HG02623 (cell line): ENCODE results near the gene GGA1.
"Not testable (repeated sequence)": the region's sequence is repeated elsewhere in the genome, so short reads cannot be mapped to it uniquely, and the experiment has no call there.

ENCODE experiments used
- ATAC-seq: cut with Tn5 transposase; IDR thresholded peaks from one replicate; pipeline ENCODE4 v1.9.1; 2021; ENCODE audit warnings: moderate library complexity; ENCODE audit not compliant: unreplicated experiment

GGA1 gene

DNA sequence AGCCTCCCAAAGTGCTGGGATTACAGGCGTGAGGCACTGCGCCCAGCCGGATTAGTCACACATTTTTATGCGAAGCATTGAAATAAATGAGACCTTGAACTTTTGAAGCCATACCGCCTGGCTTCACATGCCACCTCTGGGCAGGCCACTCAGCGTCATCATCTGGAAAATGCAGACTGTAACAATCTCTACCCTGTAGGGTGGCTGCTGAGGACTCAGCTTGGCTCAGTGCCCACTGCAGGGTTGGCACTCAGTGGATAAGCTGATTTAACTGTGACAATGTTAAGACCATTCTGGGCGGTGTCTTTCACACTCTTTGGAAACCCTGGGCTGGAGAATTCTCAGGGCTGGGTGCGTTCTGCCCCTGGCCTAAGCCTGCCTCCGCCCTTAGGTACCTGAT, 39.3 kb downstream of the GGA1 start:
- no peak for ATAC-seq

DNA sequence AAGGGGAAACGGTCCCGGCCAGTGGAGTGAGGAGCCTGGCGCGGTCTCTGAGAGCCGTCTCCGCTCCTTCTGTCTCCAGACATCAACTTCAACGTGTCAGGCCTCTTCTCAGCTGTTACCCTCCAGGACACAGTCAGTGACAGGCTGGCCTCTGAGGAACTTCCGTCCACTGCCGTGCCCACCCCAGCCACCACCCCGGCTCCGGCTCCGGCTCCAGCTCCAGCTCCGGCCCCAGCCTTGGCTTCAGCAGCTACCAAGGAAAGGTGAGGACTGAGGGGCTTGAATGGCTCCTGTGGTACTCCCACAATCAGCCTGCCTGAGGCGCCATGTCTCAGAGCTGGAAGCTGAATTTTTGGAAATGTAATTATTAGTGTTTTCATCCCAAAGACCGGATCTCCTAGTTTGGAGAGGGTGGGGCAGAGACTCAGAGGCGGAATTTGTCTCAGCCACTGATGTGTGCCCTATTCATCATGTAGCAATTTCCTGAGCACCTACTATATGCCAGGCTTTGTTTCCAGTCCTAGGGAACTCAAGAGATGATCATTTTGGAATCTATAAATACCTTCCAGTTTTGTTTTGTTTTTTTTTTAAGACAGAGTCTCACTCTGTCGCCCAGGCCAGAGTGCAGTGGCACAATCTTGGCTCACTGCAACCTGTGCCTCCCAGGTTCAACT, 42.0 kb downstream of the GGA1 start:
- ATAC-seq, result no peak

DNA sequence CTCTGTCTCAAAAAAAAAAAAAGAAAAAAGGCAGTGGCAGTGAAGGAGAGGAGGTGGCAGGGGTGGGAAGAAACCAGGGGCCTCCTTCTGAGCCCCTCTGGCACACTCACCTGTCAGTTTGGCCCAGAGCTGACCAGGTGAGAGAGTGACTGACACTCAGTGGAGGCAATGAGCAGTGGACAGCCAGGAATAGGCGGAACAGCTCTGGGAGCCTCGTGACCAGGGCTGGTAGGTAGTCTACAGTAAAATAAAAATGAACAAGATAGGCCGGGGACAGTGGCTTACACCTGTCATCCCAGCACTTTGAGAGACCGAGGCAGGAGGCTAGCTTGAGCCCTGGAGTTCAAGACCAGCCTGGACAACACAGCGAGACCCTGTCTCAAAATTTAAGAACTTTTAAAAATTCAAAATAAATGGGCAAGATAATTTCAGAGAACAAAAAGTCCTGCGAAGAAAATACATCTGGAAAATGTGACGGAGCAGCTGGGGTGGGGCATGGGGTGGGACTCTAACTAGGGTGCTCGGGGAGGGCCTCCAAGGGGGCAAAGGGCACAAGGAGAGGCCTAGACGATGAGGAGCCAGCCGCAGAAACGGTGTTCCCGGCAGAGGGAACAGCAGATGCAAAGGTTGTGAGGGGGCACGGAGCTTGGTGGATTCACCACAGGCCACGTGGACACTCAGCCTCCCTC, 46.1 kb downstream of the GGA1 start:
- ATAC-seq, result no peak

DNA sequence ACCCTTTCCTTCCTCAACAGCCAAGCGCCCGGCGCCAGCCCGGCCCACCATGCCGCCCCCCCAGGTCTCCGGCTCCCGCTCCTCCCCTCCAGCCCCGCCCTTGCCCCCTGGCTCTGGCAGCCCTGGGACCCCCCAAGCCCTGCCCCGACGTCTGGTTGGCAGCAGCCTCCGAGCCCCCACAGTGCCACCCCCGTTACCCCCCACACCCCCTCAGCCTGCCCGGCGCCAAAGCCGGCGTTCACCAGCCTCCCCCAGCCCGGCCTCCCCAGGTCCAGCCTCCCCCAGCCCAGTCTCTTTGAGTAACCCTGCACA, 46.6 kb downstream of the GGA1 start:
- no peak for ATAC-seq

GRCh38 chr22:37656583-37656982, 47.9 kb downstream of the GGA1 start:
- not testable (repeated sequence) for ATAC-seq

- ATAC-seq, result no peak
Measured at GRCh38 chr22:37657590-37658132, 49.0 kb downstream of the GGA1 start.

DNA sequence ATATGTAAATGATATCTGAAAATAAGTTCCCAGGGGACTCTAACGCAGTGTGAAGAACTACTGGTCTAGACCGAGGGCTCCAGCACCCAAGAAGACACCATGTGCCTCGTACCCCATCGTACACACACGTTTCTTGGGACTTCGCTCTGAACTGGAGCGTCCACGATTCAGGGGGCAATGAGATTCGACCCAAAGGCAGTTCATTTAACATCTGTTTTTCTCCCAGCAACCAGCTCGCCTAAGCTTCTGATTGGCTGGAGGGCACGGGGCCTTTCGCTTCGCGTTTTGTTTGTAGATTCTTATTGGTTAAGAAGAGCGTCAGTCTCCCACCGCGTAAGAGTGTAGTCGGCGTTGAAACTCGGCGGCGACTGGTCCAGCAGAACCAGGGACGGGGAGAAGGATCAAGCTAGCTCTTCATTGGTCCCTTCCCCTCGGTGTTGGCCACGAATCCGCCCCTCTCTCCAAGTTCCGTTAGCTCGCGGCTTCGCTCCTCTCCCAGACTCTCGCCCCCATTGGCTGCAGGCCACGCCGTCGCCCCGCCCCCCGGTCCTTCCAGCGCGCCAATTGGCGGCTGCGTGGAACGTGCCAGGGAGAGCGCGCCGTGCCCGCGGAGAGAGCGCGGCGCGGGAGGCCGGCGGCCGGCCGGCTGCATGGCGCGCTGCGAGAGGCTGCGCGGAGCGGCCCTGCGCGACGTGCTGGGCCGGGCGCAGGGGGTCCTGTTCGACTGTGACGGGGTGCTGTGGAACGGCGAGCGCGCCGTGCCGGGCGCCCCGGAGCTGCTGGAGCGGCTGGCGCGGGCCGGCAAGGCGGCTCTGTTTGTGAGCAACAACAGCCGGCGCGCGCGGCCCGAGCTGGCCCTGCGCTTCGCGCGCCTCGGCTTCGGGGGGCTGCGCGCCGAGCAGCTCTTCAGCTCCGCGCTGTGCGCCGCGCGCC, 49.8 kb downstream of the GGA1 start, which contains the start of gene PDXP:
Gene PDXP (plus strand): TSS at position 591 of the 933 bp plus-strand sequence. CDS start 60 bp downstream, at position 651.
- peak; percentile 87 for ATAC-seq

DNA sequence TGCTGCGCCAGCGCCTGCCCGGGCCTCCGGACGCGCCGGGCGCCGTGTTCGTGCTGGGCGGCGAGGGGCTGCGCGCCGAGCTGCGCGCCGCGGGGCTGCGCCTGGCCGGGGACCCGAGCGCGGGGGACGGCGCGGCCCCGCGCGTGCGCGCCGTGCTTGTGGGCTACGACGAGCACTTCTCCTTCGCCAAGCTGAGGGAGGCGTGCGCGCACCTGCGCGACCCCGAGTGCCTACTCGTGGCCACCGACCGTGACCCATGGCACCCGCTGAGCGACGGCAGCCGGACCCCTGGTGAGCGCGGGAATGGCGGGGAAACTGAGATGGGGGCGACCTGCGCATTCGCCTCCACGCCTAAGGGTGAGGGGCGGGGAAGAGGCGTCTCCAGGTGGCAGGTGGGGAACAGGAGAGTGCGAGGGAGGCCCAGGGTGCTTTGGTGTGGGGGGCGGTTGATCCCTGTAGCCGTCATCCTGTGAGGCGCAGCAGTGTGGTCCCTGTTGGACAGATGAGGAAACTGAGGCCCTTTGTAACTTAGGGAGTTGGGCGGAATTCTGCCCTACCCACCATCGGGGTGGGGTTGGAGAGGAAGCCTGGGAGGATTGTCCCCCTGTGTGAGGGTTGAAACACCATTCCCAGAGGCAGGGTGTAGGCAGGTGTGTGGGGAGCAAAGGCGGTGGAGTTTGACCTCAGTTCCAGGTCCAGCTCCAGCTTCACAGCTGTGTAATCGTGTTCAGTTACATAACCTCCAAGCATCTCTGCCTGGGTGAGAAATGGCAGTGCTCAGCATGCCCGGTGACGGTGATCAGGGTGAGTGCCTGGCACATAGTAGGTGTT, 50.6 kb downstream of the GGA1 start:
- peak; percentile 11 for ATAC-seq

DNA sequence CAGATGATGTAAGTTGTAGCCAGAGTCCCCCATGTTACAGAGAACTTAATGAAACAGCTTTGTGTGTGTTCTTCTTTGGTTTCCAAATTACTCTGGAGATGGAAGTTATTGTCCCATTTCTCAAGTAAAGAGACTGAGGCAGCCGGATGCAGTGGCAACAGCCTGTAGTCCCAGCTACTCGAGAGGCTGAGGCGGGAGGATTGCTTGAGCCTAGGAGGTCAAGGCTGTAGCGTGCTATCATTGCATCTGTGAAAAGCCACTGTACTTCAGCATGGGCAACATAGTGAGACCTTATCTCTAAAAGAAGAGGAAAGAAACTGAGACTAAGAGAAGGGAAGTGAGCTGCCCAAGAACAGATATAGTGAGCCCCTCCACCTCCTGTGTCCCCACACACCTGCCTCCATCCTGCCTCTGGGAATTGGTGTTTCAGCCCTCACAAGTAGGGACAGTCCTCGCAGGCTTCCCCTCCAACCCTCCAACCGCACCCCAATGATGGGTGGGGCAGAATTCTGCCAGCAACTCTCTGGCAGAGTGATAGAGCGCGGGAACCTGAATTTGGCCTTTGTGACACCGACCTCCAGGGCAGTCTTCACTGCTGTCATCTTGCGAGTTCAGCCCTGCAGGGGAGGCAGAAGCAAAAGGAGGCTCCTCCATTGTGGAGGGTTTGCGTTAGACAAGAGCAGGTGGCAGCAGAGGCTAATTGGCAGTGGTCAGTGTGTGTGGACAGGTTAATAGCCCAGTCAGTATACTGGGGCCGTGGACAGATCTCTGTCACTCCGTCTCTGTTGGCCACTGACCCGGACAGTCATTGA, 51.5 kb downstream of the GGA1 start:
- ATAC-seq, result no peak

GRCh38 chr22:37660709-37661045, 52.0 kb downstream of the GGA1 start:
- no peak for ATAC-seq

GRCh38 chr22:37661160-37661924, 52.7 kb downstream of the GGA1 start:
- no peak for ATAC-seq

- ATAC-seq, result no peak
Measured at GRCh38 chr22:37662039-37662438, 53.4 kb downstream of the GGA1 start.

GRCh38 chr22:37663521-37664140, 55.0 kb downstream of the GGA1 start:
- ATAC-seq, result no peak

DNA sequence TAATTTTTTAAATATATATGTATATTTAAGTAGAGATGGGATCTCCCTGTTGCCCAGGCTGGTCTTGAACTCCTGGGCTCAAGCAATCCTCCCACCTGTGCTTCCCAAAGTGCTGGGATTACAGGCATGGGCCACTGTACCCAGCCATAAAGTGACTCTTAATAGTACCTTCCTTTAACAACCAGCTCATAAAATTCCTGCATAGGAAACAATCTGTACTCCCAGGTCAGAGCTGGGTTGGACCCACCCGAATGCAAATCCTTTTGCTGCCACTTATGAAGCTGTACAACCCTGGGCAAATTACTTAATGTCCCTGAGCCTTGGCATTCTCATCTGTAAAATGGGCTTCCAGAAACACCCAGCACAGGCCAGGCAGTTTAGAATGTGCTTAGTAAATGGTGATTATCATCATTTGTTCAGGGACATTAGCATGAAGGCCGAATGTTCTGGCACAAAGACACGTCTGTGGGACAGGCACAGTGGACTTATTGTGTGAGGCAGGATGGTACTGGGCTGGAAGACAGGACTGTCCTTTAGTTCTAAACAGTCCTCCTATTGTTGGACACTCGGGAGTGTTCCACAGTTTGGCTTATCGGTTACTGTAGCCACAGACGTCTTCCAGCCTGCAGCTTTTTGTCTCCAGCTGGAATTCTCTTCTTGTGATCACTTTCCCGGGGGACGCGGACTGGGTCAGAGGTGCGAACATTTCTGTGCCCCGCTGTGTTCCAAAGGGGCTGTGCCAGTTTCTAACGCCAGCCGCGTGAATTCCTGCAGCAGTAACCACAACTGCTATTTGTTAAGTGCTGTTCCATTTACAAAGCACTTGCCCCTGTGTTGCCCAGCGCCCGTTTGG, 55.8 kb downstream of the GGA1 start:
- ATAC-seq, result no peak

DNA sequence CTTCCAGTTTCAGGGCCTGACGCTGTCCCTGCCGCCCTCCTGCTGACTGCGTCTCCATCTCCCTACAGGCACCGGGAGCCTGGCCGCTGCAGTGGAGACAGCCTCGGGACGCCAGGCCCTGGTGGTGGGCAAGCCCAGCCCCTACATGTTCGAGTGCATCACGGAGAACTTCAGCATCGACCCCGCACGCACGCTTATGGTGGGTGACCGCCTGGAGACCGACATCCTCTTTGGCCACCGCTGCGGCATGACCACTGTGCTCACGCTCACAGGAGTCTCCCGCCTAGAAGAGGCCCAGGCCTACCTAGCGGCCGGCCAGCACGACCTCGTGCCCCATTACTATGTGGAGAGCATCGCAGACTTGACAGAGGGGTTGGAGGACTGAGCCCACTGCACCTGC, 56.9 kb downstream of the GGA1 start:
- ATAC-seq, result no peak

DNA sequence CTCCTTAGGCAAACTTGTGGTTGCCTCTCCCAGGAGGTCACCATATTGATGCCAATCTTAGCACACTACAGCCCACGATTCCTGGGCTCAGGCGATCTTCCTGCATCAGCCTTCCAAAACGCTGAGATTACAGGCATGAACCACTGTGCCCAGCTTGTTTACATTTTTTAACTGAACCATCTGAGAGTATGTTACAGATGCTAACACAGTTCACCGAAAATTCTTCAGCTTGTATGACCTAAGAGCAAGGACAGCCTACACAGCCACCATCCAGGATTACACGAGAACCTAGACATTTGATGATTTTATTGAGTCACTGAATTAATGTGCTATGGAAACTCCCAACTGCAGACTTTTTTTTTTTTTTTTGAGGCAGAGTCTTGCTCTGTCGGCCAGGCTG, 61.0 kb downstream of the GGA1 start:
- ATAC-seq, result no peak

- no peak for ATAC-seq
Measured at GRCh38 chr22:37672206-37672919, 63.7 kb downstream of the GGA1 start.
